Spleen (tissue), 11 donors: ENCODE measurements around the gene DEDD. TPM values are rescaled to one million over a fixed set of nuclear protein-coding genes. Genes with fewer than 3 reads are reported as not detected.

Experiments used
- DNase-seq: peaks from one replicate; pipeline ENCODE4 v3.0.0-alpha.2; 2020
- H3K27ac ChIP-seq, 8 donors: fragments of 200-600 bp; sonication (generic) in 7 of 8; 1 replicate in 4 of 8; 2 replicates in 4 of 8; pipeline versions ENCODE4 v1.5.0 to v1.8.0; 2016 to 2021; ENCODE audit warnings: inconsistent platforms in 4 of 8, mild to moderate bottlenecking in 4 of 8, moderate library complexity in 1 of 8
- H3K27me3 ChIP-seq, 7 donors: fragments of 200-600 bp; sonication (generic) in 6 of 7; replicated peaks in 1 of 7; 1 replicate in 4 of 7; 2 replicates in 3 of 7; pipeline versions ENCODE4 v1.5.0 to v1.8.0; 2016 to 2021; ENCODE audit warnings: inconsistent platforms in 3 of 7, mild to moderate bottlenecking in 1 of 7
- H3K36me3 ChIP-seq, 6 donors: fragments of 200-600 bp; sonication (generic) in 5 of 6; 1 replicate in 4 of 6; 2 replicates in 2 of 6; pipeline versions ENCODE4 v1.5.0 to v1.8.0; 2016 to 2021; ENCODE audit warnings: inconsistent platforms in 2 of 6
- H3K4me1 ChIP-seq, 6 donors: fragments of 200-600 bp; sonication (generic) in 5 of 6; 1 replicate in 3 of 6; 2 replicates in 3 of 6; pipeline versions ENCODE4 v1.5.0 to v1.8.0; 2016 to 2021; ENCODE audit warnings: inconsistent platforms in 3 of 6
- H3K4me3 ChIP-seq, 8 donors: fragments of 200-600 bp; sonication (generic) in 7 of 8; 1 replicate in 4 of 8; 2 replicates in 4 of 8; pipeline versions ENCODE4 v1.5.0 to v1.8.0; 2016 to 2021; ENCODE audit warnings: inconsistent platforms in 4 of 8, mild to moderate bottlenecking in 4 of 8, moderate library complexity in 2 of 8
- H3K9me3 ChIP-seq, 8 donors: fragments of 200-600 bp; sonication (generic) in 7 of 8; 1 replicate in 4 of 8; 2 replicates in 4 of 8; pipeline versions ENCODE4 v1.5.0 to v1.8.0; 2016 to 2021; ENCODE audit warnings: inconsistent platforms in 4 of 8
- POLR2A ChIP-seq, 3 donors: fragments of 450-650 bp; IDR thresholded peaks; one replicate each; pipeline ENCODE4 v1.5.1; 2017; ENCODE audit warnings: antibody characterized with exemption in 3 of 3, mild to moderate bottlenecking in 1 of 3
- POLR2AphosphoS5 ChIP-seq, 3 donors: sonication (generic); formaldehyde crosslinking; IDR thresholded peaks; one replicate each; pipeline ENCODE4 v1.5.1; 2017; ENCODE audit warnings: antibody characterized with exemption in 3 of 3
- WGBS, 5 donors: extraction: QIAGEN DNeasy Blood & Tissue Kit in 3 of 5; methylation state at CpG; one replicate each; pipeline versions ENCODE4 v1.1.5 to v1.1.7; 2013 to 2018; 5-methylcytosine and 5-hydroxymethylcytosine counted together
- intact Hi-C: fragments of 100-400 bp; cut with DNase I; formaldehyde crosslinking; loops from one replicate; pipeline ENCODE4 v1.15.0; 2023; ENCODE audit warnings: low total_unique reads
- polyA plus RNA-seq, 3 donors: library from polyadenylated mRNA; stranded (reverse); fragments of 200-250 nt; gene quantifications; one replicate each; pipeline ENCODE4 v1.2.1, GENCODE V29; 2013
- total RNA-seq, 7 donors: library from RNA; depleted of rRNA in 3 of 7; stranded (reverse); fragments of >200 nt in 3 of 7; fragmentation: NEBNext Ultra II Directional in 4 of 7; extraction: Animal tissue kit (Norgen Biotek cat#: 25700) in 4 of 7; gene quantifications; one replicate each; pipeline versions ENCODE4 v1.1.0 to v1.2.1, GENCODE V29; 2016 to 2021
- TF ChIP-seq, protein P1 (sequence below), 11 experiments: fragments of 200-600 bp in 7 of 11; fragments of 450-650 bp in 4 of 11; sonication (generic) in 4 of 11; IDR thresholded peaks in 8 of 11; conservative IDR thresholded peaks in 3 of 11; 1 replicate in 7 of 11; 2 replicates in 4 of 11; pipeline versions ENCODE4 v1.4.0 to v1.8.0; 2016 to 2021; ENCODE audit warnings: antibody characterized with exemption in 11 of 11, inconsistent platforms in 4 of 11, mild to moderate bottlenecking in 1 of 11
- donor health status: healthy with polysubstance abuse.
- donor health status: DM: no; HTN: no; CAD: no; lungs with moderate emphysema.
- donor health status: DM: no; HTN: no; CAD: no.
- donor health status: Bipolar disorder and iron deficiency.
- donor health status: healthy.
- donor health status: DM: no; HTN: no; CAD: no.
- donor health status: DM: yes; HTN: yes; CAD: no.

Gene DEDD
- total and polyA plus RNA-seq, 10 donors = 15.9 to 49.1 (median 37.6) TPM

DNA sequence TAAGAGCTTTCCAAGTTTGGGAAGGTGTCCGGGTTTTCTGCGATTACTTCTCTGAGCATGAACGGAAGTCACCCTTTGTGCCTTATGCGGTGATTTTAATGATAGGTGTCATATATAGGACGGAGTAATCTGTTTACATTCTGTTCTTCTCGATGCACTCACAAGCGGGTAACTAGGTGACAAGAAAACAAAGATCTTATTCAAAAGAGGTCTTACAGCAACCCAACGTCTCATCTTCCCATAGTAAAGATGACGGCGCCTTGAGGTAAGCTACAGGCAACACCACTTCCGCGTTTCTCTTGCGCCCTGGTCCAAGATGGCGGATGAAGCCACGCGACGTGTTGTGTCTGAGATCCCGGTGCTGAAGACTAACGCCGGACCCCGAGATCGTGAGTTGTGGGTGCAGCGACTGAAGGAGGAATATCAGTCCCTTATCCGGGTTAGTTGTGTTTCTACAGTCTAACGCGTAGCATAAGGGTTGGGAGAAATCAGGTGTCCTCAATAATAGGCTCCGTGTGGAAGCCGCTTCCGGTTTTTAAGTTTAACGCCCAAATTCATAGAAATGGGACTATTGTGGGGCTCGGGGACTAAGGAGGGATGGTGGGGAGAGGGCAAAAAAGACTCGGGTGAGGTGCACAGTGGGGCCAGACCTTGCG is 21.3 kb upstream of the DEDD start, which contains the start of gene UFC1:
TSS of gene UFC1 (plus strand) at position 297 of the 656 bp plus-strand sequence. CDS start at position 317, 20 bp downstream.
- Histone ChIP-seq H3K4me3 (peak within 1 kb of the TSS; percentile 53 to 80 (median 66)), H3K9me3 (no peaks in the 10 kb centered on the region), H3K27me3 (no peaks in the 10 kb centered on the region), H3K27ac (peak within 1 kb of the TSS; percentile 92 to 98 (median 96)), H3K36me3 (peaks cover 0 to 23% (median 7%) of the 10 kb centered on the region in 6 donors), H3K4me1 (peaks cover 12 to 37% (median 27%) of the 10 kb centered on the region in 6 donors)
- 0 to 1% (median 1%) methylated on average over 33 of the region's 33 CpGs for WGBS, 5 donors
- TF ChIP-seq POLR2A (IDR thresholded peaks at IDR 0.05) (peak in 1 of 3 donors; percentile 17), POLR2AphosphoS5 (IDR thresholded peaks at IDR 0.05) (peak; percentile 45 to 81 (median 79))
- TF ChIP-seq, protein P1, sequence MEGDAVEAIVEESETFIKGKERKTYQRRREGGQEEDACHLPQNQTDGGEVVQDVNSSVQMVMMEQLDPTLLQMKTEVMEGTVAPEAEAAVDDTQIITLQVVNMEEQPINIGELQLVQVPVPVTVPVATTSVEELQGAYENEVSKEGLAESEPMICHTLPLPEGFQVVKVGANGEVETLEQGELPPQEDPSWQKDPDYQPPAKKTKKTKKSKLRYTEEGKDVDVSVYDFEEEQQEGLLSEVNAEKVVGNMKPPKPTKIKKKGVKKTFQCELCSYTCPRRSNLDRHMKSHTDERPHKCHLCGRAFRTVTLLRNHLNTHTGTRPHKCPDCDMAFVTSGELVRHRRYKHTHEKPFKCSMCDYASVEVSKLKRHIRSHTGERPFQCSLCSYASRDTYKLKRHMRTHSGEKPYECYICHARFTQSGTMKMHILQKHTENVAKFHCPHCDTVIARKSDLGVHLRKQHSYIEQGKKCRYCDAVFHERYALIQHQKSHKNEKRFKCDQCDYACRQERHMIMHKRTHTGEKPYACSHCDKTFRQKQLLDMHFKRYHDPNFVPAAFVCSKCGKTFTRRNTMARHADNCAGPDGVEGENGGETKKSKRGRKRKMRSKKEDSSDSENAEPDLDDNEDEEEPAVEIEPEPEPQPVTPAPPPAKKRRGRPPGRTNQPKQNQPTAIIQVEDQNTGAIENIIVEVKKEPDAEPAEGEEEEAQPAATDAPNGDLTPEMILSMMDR (IDR thresholded peaks at IDR 0.05 in 8 of 11, conservative IDR thresholded peaks at IDR 0.05 in 3 of 11) = peak in 1 of 11 experiments; percentile 10
- DNase-seq = peak; percentile 93
- intact Hi-C loops = no loop called here

DNA sequence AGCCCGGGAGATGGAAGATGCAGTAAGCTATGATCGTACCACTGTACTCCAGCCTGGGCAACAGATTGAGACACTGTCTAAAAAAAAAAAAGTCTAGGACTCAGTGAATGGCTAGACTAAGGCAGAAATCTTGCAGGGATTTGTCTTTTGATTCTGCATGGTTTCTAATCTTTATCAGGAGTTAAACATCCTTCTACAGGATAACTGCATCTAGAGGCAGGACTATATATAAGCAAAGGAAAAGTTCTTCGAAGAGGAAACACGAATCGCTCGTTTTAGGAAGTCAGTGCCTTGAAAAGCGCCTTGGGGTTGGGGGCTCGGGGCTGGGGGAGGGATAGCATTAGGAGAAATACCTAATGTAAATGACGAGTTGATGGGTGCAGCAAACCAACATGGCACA is 20.7 kb upstream of the DEDD start:
- peak overlapping the region; percentile 53 to 80 (median 66) for H3K4me3 ChIP-seq
- H3K36me3 ChIP-seq = peaks cover 0 to 17% (median 6%) of the 10 kb centered on the region in 6 donors
- DNase-seq = no peak
- intact Hi-C loops = no loop called here
- H3K4me1 ChIP-seq = peaks cover 12 to 31% (median 23%) of the 10 kb centered on the region in 6 donors
- 21 to 23% (median 23%) methylated on average over 9 of the region's 9 CpGs for whole genome bisulfite sequencing, 5 donors
- no peaks in the 10 kb centered on the region for H3K9me3 ChIP-seq
- H3K27ac ChIP-seq = peak overlapping the region; percentile 92 to 98 (median 96)
- H3K27me3 ChIP-seq = no peaks in the 10 kb centered on the region
- TF ChIP-seq POLR2A (IDR thresholded peaks at IDR 0.05) (no peak), POLR2AphosphoS5 (IDR thresholded peaks at IDR 0.05) (no peak)
- TF ChIP-seq, protein P1 (IDR thresholded peaks at IDR 0.05 in 8 of 11, conservative IDR thresholded peaks at IDR 0.05 in 3 of 11) = no peak

DNA sequence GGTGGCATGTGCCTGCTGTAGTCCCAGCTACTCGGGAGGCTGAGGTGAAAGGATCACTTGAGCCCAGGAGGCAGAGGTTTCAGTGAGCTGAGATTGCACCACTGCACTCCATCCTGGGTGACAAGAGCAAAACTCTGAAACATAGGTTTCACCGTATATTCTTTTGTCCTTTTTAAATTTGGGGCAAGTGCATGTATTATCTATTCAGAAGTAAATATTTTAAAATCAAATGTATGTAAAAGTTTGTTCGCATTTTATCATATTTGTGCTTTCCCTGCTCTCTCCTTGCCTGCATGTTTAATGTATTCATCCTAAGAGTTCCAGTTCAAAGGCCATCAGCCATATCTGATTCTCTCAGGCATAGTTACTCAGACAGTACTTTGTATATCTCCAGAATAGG is 13.4 kb upstream of the DEDD start:
- H3K4me1 ChIP-seq = no peaks in the 10 kb centered on the region
- intact Hi-C loops = no loop called here
- H3K4me3 ChIP-seq = no peak overlapping the region
- 82 to 94% (median 87%) methylated on average over 3 of the region's 3 CpGs for WGBS, 5 donors
- TF ChIP-seq POLR2A (IDR thresholded peaks at IDR 0.05) (no peak), POLR2AphosphoS5 (IDR thresholded peaks at IDR 0.05) (no peak)
- TF ChIP-seq, protein P1 (IDR thresholded peaks at IDR 0.05 in 8 of 11, conservative IDR thresholded peaks at IDR 0.05 in 3 of 11) = no peak
- H3K9me3 ChIP-seq = no peaks in the 10 kb centered on the region
- no peaks in the 10 kb centered on the region for H3K27me3 ChIP-seq
- H3K36me3 ChIP-seq = no peaks in the 10 kb centered on the region
- no peak overlapping the region for H3K27ac ChIP-seq
- peak; percentile 6 for DNase-seq

DNA sequence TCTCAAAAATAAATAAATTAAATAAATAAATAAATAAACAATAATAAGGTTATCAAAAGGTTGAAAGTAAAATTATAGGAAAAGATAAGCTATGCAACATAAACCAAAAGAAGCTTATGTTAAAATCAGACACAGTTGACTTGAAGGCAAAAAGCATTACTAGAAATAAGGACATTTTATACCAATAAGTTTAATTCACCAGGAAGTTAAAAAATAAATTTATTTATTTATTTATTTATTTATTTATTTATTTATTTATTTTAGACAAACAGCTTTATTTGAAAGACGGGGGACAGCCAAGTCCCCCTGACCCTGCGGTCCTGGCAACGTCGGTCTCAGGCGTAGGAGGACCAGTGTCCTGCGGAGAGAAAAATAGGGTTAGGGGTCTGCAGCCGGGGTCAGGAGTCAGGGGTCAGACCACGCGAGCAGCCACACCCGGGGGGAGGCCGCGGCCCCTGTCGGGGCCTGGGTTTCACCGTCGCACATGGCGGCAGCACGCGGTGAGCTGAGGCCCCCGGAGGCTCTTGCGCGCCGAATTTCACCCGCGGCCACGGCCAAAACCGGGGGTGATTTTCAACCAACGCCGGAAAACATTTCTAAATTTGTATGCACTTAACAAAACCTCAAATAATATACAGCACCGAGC is 8.4 kb upstream of the DEDD start:
- Histone ChIP-seq H3K27me3 (no peaks in the 10 kb centered on the region), H3K4me3 (no peak overlapping the region), H3K36me3 (peaks cover 0 to 3% (median 0%) of the 10 kb centered on the region in 6 donors), H3K4me1 (peaks cover 0 to 42% (median 6%) of the 10 kb centered on the region in 6 donors), H3K27ac (no peak overlapping the region), H3K9me3 (no peaks in the 10 kb centered on the region)
- TF ChIP-seq, protein P1 (IDR thresholded peaks at IDR 0.05 in 8 of 11, conservative IDR thresholded peaks at IDR 0.05 in 3 of 11) = no peak
- TF ChIP-seq POLR2AphosphoS5 (IDR thresholded peaks at IDR 0.05) (no peak), POLR2A (IDR thresholded peaks at IDR 0.05) (no peak)
- WGBS, 5 donors = 95 to 97% (median 95%) methylated on average over 29 of the region's 29 CpGs
- peak; percentile 64 for DNase-seq
- intact Hi-C loops = no loop called here
